OCI-LY3 (cell line): ENCODE results near the gene SOX8.

Experiments used
- H2AFZ ChIP-seq: fragments of 200-600, 300-600 bp; shearing (Covaris generic); 2 replicates; pipeline ENCODE4 v1.6.0; 2014; ENCODE audit warnings: antibody characterized with exemption, low read depth, low read length
- H3K27ac ChIP-seq: fragments of 200-600, 300-600 bp; sonication (generic); 2 replicates; pipeline ENCODE4 v1.5.1; 2014; ENCODE audit warnings: mild to moderate bottlenecking, low read length, moderate library complexity, mixed read lengths
- H3K27me3 ChIP-seq: fragments of 200-600, 300-600 bp; sonication (generic); 2 replicates; pipeline ENCODE4 v1.6.1; 2014; ENCODE audit warnings: low read depth, low read length, mixed read lengths
- H3K36me3 ChIP-seq: fragments of 200-600, 300-600 bp; sonication (generic); replicated peaks from 2 replicates; pipeline ENCODE3; 2014; ENCODE audit warnings: low read depth, low read length, mixed read lengths
- H3K4me1 ChIP-seq: fragments of 300-600, 200-600 bp; sonication (generic); 2 replicates; pipeline ENCODE4 v1.6.1; 2014; ENCODE audit warnings: low read length, mixed read lengths
- H3K4me2 ChIP-seq: fragments of 200-600, 300-600 bp; sonication (generic); 2 replicates; pipeline ENCODE4 v1.6.1; 2014; ENCODE audit warnings: low read length, mixed read lengths
- H3K4me3 ChIP-seq: fragments of 300-600, 200-600 bp; sonication (generic); 2 replicates; pipeline ENCODE4 v1.5.1; 2014; ENCODE audit warnings: antibody characterized with exemption, mild to moderate bottlenecking, low read length, moderate library complexity
- H3K79me2 ChIP-seq: fragments of 300-600, 200-600 bp; shearing (Covaris generic); 2 replicates; pipeline ENCODE4 v1.6.1; 2014; ENCODE audit warnings: mild to moderate bottlenecking, low read length, mixed read lengths
- H3K9ac ChIP-seq: fragments of 300-600, 200-600 bp; shearing (Covaris generic); 2 replicates; pipeline ENCODE4 v1.6.0; 2014; ENCODE audit warnings: mild to moderate bottlenecking, low read length, moderate library complexity
- H3K9me3 ChIP-seq: fragments of 200-600, 300-600 bp; shearing (Covaris generic); 2 replicates; pipeline ENCODE4 v1.6.1; 2014; ENCODE audit warnings: low read length, mixed read lengths; ENCODE audit not compliant: insufficient read depth
- H4K20me1 ChIP-seq: fragments of 200-600, 300-600 bp; sonication (generic); 2 replicates; pipeline ENCODE4 v1.6.1; 2016; ENCODE audit warnings: low read length, mixed read lengths; ENCODE audit not compliant: insufficient read depth
- CTCF ChIP-seq: fragments of 200-600, 300-600 bp; sonication (generic); IDR thresholded peaks from 2 replicates; pipeline ENCODE4 v1.5.1; 2014; ENCODE audit warnings: antibody characterized with exemption, low read length, low read depth
- EZH2phosphoT487 ChIP-seq: fragments of 200-600 bp; shearing (Covaris generic); IDR thresholded peaks from 2 replicates; pipeline ENCODE4 v1.6.1; 2018; ENCODE audit warnings: antibody characterized with exemption, mixed run types, low read depth

SOX8 gene

GRCh38 chr16:1010815-1011214 is 29.2 kb downstream of the SOX8 start:
- Histone ChIP-seq H3K36me3 (no peaks in the 10 kb centered on the region), H3K4me3 (no peak overlapping the region), H3K79me2 (no peaks in the 10 kb centered on the region), H3K27ac (no peak overlapping the region), H4K20me1 (no peaks in the 10 kb centered on the region), H3K4me1 (peaks cover 6% of the 10 kb centered on the region), H3K9me3 (no peaks in the 10 kb centered on the region), H3K27me3 (peaks cover 4% of the 10 kb centered on the region; the same call in 1 of the 2 replicates), H2AFZ (no peak overlapping the region), H3K9ac (no peak overlapping the region), H3K4me2 (no peak overlapping the region)
- TF ChIP-seq EZH2phosphoT487 (no peak), CTCF (no peak)

- Histone ChIP-seq H3K4me1 (no peaks in the 10 kb centered on the region), H2AFZ (no peak overlapping the region), H3K9me3 (no peaks in the 10 kb centered on the region), H3K27ac (no peak overlapping the region), H3K9ac (no peak overlapping the region), H3K4me2 (no peak overlapping the region), H3K79me2 (no peaks in the 10 kb centered on the region), H3K4me3 (no peak overlapping the region), H3K27me3 (peaks cover 4% of the 10 kb centered on the region; the same call in 1 of the 2 replicates), H3K36me3 (no peaks in the 10 kb centered on the region), H4K20me1 (no peaks in the 10 kb centered on the region)
- no peak for TF ChIP-seq CTCF
- no peak for TF ChIP-seq EZH2phosphoT487
Measured at GRCh38 chr16:1011316-1012082, 29.9 kb downstream of the SOX8 start.

GRCh38 chr16:1012135-1012534 is 30.6 kb downstream of the SOX8 start:
- H3K4me2 ChIP-seq: no peak overlapping the region
- TF ChIP-seq CTCF (no peak), EZH2phosphoT487 (no peak)
- H3K9me3 ChIP-seq: no peaks in the 10 kb centered on the region
- H2AFZ ChIP-seq: no peak overlapping the region
- no peaks in the 10 kb centered on the region for H4K20me1 ChIP-seq
- H3K9ac ChIP-seq: no peak overlapping the region
- H3K4me3 ChIP-seq: no peak overlapping the region
- H3K27me3 ChIP-seq: peaks cover 4% of the 10 kb centered on the region; the same call in 1 of the 2 replicates
- no peak overlapping the region for H3K27ac ChIP-seq
- H3K4me1 ChIP-seq: no peaks in the 10 kb centered on the region
- H3K36me3 ChIP-seq: no peaks in the 10 kb centered on the region
- no peaks in the 10 kb centered on the region for H3K79me2 ChIP-seq

- no peak overlapping the region for H3K27ac ChIP-seq
- H3K79me2 ChIP-seq: no peaks in the 10 kb centered on the region
- H3K27me3 ChIP-seq: peaks cover 4% of the 10 kb centered on the region; the same call in 1 of the 2 replicates
- H3K9me3 ChIP-seq: no peaks in the 10 kb centered on the region
- no peak overlapping the region for H2AFZ ChIP-seq
- no peak overlapping the region for H3K4me3 ChIP-seq
- no peak overlapping the region for H3K9ac ChIP-seq
- no peaks in the 10 kb centered on the region for H3K4me1 ChIP-seq
- H4K20me1 ChIP-seq: no peaks in the 10 kb centered on the region
- H3K36me3 ChIP-seq: no peaks in the 10 kb centered on the region
- H3K4me2 ChIP-seq: no peak overlapping the region
- TF ChIP-seq EZH2phosphoT487: no peak
- no peak for TF ChIP-seq CTCF
Measured at GRCh38 chr16:1012722-1013592, 31.4 kb downstream of the SOX8 start.
